PC-3 (cell line): ENCODE results near the gene KAT2A.

ENCODE experiments used
- EZH2 ChIP-seq: fragments of 300-600 bp; sonication (generic); IDR thresholded peaks from one replicate; pipeline ENCODE4 v1.6.1; 2017; ENCODE audit warnings: antibody characterized with exemption, mild to moderate bottlenecking, low read length; ENCODE audit not compliant: unreplicated experiment
- TF ChIP-seq, protein P1 (sequence below): fragments of 300-600 bp; sonication (generic); conservative IDR thresholded peaks from 2 replicates; pipeline ENCODE4 v1.5.1; 2017; ENCODE audit warnings: antibody characterized with exemption, low read depth, mild to moderate bottlenecking, low read length

GRCh38 chr17:42132941-42133340 lies 11.8 kb upstream of the KAT2A start:
- TF ChIP-seq, protein P1, sequence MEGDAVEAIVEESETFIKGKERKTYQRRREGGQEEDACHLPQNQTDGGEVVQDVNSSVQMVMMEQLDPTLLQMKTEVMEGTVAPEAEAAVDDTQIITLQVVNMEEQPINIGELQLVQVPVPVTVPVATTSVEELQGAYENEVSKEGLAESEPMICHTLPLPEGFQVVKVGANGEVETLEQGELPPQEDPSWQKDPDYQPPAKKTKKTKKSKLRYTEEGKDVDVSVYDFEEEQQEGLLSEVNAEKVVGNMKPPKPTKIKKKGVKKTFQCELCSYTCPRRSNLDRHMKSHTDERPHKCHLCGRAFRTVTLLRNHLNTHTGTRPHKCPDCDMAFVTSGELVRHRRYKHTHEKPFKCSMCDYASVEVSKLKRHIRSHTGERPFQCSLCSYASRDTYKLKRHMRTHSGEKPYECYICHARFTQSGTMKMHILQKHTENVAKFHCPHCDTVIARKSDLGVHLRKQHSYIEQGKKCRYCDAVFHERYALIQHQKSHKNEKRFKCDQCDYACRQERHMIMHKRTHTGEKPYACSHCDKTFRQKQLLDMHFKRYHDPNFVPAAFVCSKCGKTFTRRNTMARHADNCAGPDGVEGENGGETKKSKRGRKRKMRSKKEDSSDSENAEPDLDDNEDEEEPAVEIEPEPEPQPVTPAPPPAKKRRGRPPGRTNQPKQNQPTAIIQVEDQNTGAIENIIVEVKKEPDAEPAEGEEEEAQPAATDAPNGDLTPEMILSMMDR, result no peak
- no peak for TF ChIP-seq EZH2
